GM12878 (cell line): ENCODE results near the gene ZG16. TPM values are rescaled to one million over a fixed set of nuclear protein-coding genes. Genes with fewer than 3 reads are reported as not detected.

Experiments used
- ATAC-seq: fragments of 200-7000 bp; cut with Tn5 transposase; 3 replicates; pipeline ENCODE4 v1.9.1; 2020; ENCODE audit warnings: mild to moderate bottlenecking, moderate library complexity
- BruUV-seq: library from RNA; stranded (reverse); fragments of 400-500 nt; replicated peaks from 2 replicates; lab custom pipeline; 2021; lab: Mats Ljungman, UMichigan
- CTCF ChIA-PET: fragments of 300-600 bp; sonication (Branson Sonifier 250); formaldehyde crosslinking; extraction: SDS; loops from one replicate; lab custom pipeline; 2021; ENCODE audit warnings: inconsistent platforms; lab: Yijun Ruan, JAX
- POLR2A ChIA-PET: fragments of 350-600 bp; formaldehyde crosslinking; extraction: SDS; loops from one replicate; lab custom pipeline; 2021; ENCODE audit warnings: inconsistent platforms; lab: Charles Lee
- RAD21 ChIA-PET: fragments of 300-600 bp; sonication (Branson Sonifier 250); formaldehyde crosslinking; loops from one replicate; lab custom pipeline; 2023; ENCODE audit warnings: antibody characterized with exemption; ENCODE audit not compliant: unreplicated experiment; lab: Charles Lee
- SMC1A ChIA-PET: fragments of 300-600 bp; sonication (Branson Sonifier 250); formaldehyde crosslinking; loops from one replicate; lab custom pipeline; 2023; ENCODE audit not compliant: unreplicated experiment, uncharacterized antibody; lab: Charles Lee
- DNase-seq: peaks from one replicate; pipeline ENCODE4 v3.0.0-alpha.2; 2011; ENCODE audit warnings: low read depth, low spot score
- FAIRE-seq: peaks from 3 replicates; lab custom pipeline; 2011; peaks lifted over from hg19 to GRCh38; lab: Jason Lieb, UNC
- H2AFZ ChIP-seq: 2 replicates; pipeline ENCODE4 v1.6.0; 2011; ENCODE audit warnings: low read depth, low read length, control low read depth; ENCODE audit not compliant: control insufficient read depth
- H3K27ac ChIP-seq: 2 replicates; pipeline ENCODE4 v1.5.1; 2011; ENCODE audit warnings: control low read depth; ENCODE audit not compliant: control insufficient read depth, insufficient read depth
- H3K27me3 ChIP-seq, 2 experiments: replicated peaks in 1 of 2; 2 replicates each; pipeline versions ENCODE4 v1.6.0 to v1.6.1; 2011; ENCODE audit warnings: low read length in 1 of 2; ENCODE audit not compliant: control insufficient read depth in 2 of 2, insufficient read depth in 2 of 2
- H3K36me3 ChIP-seq, 2 experiments: 2 replicates each; pipeline ENCODE4 v1.5.1; 2011; ENCODE audit warnings: low read length in 1 of 2; ENCODE audit not compliant: control insufficient read depth in 2 of 2, insufficient read depth in 2 of 2
- H3K4me1 ChIP-seq: 2 replicates; pipeline ENCODE4 v1.6.1; 2011; ENCODE audit warnings: mild to moderate bottlenecking, low read length, moderate library complexity, mixed read lengths; ENCODE audit not compliant: control insufficient read depth, insufficient read depth
- H3K4me2 ChIP-seq: 2 replicates; pipeline ENCODE4 v1.6.0; 2011; ENCODE audit warnings: control low read depth; ENCODE audit not compliant: control insufficient read depth, insufficient read depth
- H3K4me3 ChIP-seq: fragments of 200-600 bp; sonication (generic); 2 replicates; pipeline ENCODE4 v1.5.1; 2016
- H3K79me2 ChIP-seq: 2 replicates; pipeline ENCODE4 v1.6.0; 2011; ENCODE audit warnings: low read length; ENCODE audit not compliant: control insufficient read depth, insufficient read depth
- H3K9ac ChIP-seq: 2 replicates; pipeline ENCODE4 v1.8.0; 2011; ENCODE audit warnings: low read length, control low read depth, mixed read lengths; ENCODE audit not compliant: control insufficient read depth, insufficient read depth
- H3K9me3 ChIP-seq: replicated peaks from 3 replicates; pipeline ENCODE4 v1.5.1; 2011; ENCODE audit warnings: mild to moderate bottlenecking, low read length; ENCODE audit not compliant: control insufficient read depth, insufficient read depth
- H4K20me1 ChIP-seq: 2 replicates; pipeline ENCODE4 v1.6.0; 2011; ENCODE audit not compliant: control insufficient read depth, insufficient read depth
- CBX5 ChIP-seq: sonication (generic); IDR thresholded peaks from 2 replicates; pipeline ENCODE4 v1.6.1; 2016; ENCODE audit warnings: low read depth, moderate library complexity, mild to moderate bottlenecking, inconsistent platforms
- CREB1 ChIP-seq: IDR thresholded peaks from 2 replicates; pipeline ENCODE4 v1.6.1; 2012; ENCODE audit warnings: low read depth, mild to moderate bottlenecking, inconsistent platforms
- ESRRA ChIP-seq: IDR thresholded peaks from 2 replicates; pipeline ENCODE4 v1.6.1; 2012; ENCODE audit warnings: mild to moderate bottlenecking, low read length, improper control_type of control experiment
- GATAD2B ChIP-seq: fragments of 450-650 bp; conservative IDR thresholded peaks from 2 replicates; pipeline ENCODE4 v1.6.1; 2017; ENCODE audit warnings: low read depth, mild to moderate bottlenecking, moderate library complexity
- IKZF2 ChIP-seq, 2 experiments: fragments of 450-650 bp; IDR thresholded peaks; 2 replicates each; pipeline ENCODE4 v1.6.1; 2017; ENCODE audit warnings: mild to moderate bottlenecking in 2 of 2, moderate library complexity in 2 of 2
- MEF2B ChIP-seq: fragments of 450-650 bp; IDR thresholded peaks from 2 replicates; pipeline ENCODE4 v1.6.1; 2018; ENCODE audit warnings: mild to moderate bottlenecking, moderate library complexity; ENCODE audit not compliant: partially characterized antibody, poor library complexity, severe bottlenecking
- WGBS: methylation state at CpG from one replicate; pipeline ENCODE4 v1.1.6; 2016; ENCODE audit warnings: low lambda C conversion rate; ENCODE audit not compliant: insufficient replicate concordance, insufficient coverage; ENCODE audit errors: missing lambda C conversion rate; 5-methylcytosine and 5-hydroxymethylcytosine counted together
- in situ Hi-C: fragments of 300-500 bp; cut with MboI; formaldehyde crosslinking; loops from 9 replicates; pipeline ENCODE4 v1.14.3; 2018; ENCODE audit warnings: mixed read lengths
- intact Hi-C: fragments of 100-400 bp; cut with micrococcal nuclease; formaldehyde crosslinking; loops from one replicate; pipeline ENCODE4 v1.14.2; 2022; ENCODE audit not compliant: unreplicated experiment
- polyA plus RNA-seq, 11 experiments: library from polyadenylated mRNA; depleted of rRNA in 4 of 11; unstranded in 6 of 11; stranded (reverse) in 5 of 11; fragments of >200 nt; fragmentation: Nextera tagmentation in 4 of 11; fragmentation: Illumina TruSeq in 1 of 11; extraction: Ambion mirVana in 4 of 11; extraction: Trizol in 1 of 11; gene quantifications; 1 replicate in 1 of 11; 2 replicates in 10 of 11; pipeline versions ENCODE4 v1.2.1 to v1.2.3, GENCODE V29; 2011 to 2016; ENCODE audit warnings: inconsistent platforms in 2 of 11, missing spikeins in 2 of 11, low read depth in 1 of 11
- total RNA-seq, 4 experiments: library from RNA; depleted of rRNA in 3 of 4; stranded (reverse); fragments of >200 nt in 3 of 4; fragmentation: Illumina TruSeq in 1 of 4; extraction: Trizol in 1 of 4; gene quantifications; 2 replicates each; pipeline versions ENCODE4 v1.2.1 to v1.2.3, GENCODE V29; 2013 to 2021
- TF ChIP-seq, protein P1 (sequence below), 3 experiments: IDR thresholded peaks in 2 of 3; conservative IDR thresholded peaks in 1 of 3; 2 replicates each; pipeline ENCODE4 v1.5.1; 2011; ENCODE audit warnings: low read depth in 3 of 3, low read length in 3 of 3, mild to moderate bottlenecking in 3 of 3, control low read depth in 2 of 3, moderate library complexity in 2 of 3, inconsistent platforms in 1 of 3, mixed read lengths in 1 of 3; ENCODE audit not compliant: control insufficient read depth in 2 of 3, insufficient read depth in 1 of 3; ENCODE audit errors: extremely low read depth in 1 of 3

ZG16 gene
- total and polyA plus RNA-seq, 10 of the 15 experiments (the other 5 are each of a cell fraction or from before 2014, with no cell fraction given): not detected

- no peak overlapping the region for H3K4me2 ChIP-seq
Observed at GRCh38 chr16:29736112-29736511, 41.9 kb upstream of the ZG16 start.

More at GRCh38 chr16:29736112-29736511, 41.9 kb upstream of the ZG16 start:
- H3K4me1 ChIP-seq: peaks cover 26% of the 10 kb centered on the region
- RAD21 ChIA-PET: no interaction called here
- TF ChIP-seq GATAD2B (no peak), IKZF2 (IDR thresholded peaks at IDR 0.05) (no peak), CREB1 (no peak), MEF2B (no peak), CBX5 (no peak), ESRRA (no peak)
- TF ChIP-seq, protein P1, sequence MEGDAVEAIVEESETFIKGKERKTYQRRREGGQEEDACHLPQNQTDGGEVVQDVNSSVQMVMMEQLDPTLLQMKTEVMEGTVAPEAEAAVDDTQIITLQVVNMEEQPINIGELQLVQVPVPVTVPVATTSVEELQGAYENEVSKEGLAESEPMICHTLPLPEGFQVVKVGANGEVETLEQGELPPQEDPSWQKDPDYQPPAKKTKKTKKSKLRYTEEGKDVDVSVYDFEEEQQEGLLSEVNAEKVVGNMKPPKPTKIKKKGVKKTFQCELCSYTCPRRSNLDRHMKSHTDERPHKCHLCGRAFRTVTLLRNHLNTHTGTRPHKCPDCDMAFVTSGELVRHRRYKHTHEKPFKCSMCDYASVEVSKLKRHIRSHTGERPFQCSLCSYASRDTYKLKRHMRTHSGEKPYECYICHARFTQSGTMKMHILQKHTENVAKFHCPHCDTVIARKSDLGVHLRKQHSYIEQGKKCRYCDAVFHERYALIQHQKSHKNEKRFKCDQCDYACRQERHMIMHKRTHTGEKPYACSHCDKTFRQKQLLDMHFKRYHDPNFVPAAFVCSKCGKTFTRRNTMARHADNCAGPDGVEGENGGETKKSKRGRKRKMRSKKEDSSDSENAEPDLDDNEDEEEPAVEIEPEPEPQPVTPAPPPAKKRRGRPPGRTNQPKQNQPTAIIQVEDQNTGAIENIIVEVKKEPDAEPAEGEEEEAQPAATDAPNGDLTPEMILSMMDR (IDR thresholded peaks at IDR 0.05 in 2 of 3, conservative IDR thresholded peaks at IDR 0.05 in 1 of 3; ENCODE audit: control insufficient read depth in 2 of 3, extremely low read depth in 1 of 3, insufficient read depth in 1 of 3, low read depth in 3 of 3, low read length in 3 of 3): 0 out of 6 replicates have a peak, but pooled peaks of 1 of the 3 experiments have one; percentile 4
- TF ChIP-seq, all 136 proteins: peak for 1
- POLR2A ChIA-PET: interaction anchor here (0.5 kb wide), 1 partner anchor 22 kb away, joined by 3 read pairs; no protein-coding TSS in a partner anchor
- DNase-seq (no peak), FAIRE-seq (no peak), ATAC-seq (no peak)
- no peak overlapping the region for H3K4me3 ChIP-seq
- CTCF ChIA-PET: interaction anchor here (1.2 kb wide), 1 partner anchor 22 kb away, joined by 3 read pairs; no protein-coding TSS in a partner anchor
- no peak overlapping the region for H3K9ac ChIP-seq
- no peaks in the 10 kb centered on the region for H4K20me1 ChIP-seq
- SMC1A ChIA-PET: interaction anchor here (1.9 kb wide), 1 partner anchor 19 kb away, joined by 5 read pairs; no protein-coding TSS in a partner anchor
- peaks cover 1% of the 10 kb centered on the region; the same call in 2 of the 3 replicates for H3K9me3 ChIP-seq
- BruUV-seq: no TSS peak
- no peak overlapping the region for H2AFZ ChIP-seq
- no peaks in the 10 kb centered on the region for H3K79me2 ChIP-seq
- H3K36me3 ChIP-seq: no peaks in the 10 kb centered on the region
- no peak overlapping the region for H3K27ac ChIP-seq
- intact Hi-C loops: no loop called here
- 55% methylated on average over 5 of the region's 5 CpGs for WGBS
- in situ Hi-C loops: no loop called here
- H3K27me3 ChIP-seq: no peaks in the 10 kb centered on the region
